ENCODE measurements around the gene CNTN6.

DNA sequence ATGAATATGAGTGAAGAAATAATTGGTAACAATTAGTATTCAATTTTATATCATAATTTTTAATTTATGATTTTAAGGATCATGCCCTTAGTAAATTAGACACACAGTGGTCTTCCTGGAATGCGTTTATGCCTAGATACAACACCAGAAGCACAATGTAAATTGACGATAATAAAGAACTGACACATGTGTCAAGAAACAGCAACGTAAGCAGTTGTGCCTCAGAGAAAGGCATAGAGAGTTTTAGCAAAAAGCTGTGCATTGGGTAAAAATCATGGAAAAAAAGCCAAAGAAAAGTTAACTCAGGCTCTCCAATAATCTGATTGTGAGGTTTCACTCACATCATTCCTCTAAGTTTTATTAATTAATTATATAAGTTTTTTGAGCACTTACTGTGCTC, 37.0 kb upstream of the CNTN6 start:
- TF ChIP-seq, protein P1, sequence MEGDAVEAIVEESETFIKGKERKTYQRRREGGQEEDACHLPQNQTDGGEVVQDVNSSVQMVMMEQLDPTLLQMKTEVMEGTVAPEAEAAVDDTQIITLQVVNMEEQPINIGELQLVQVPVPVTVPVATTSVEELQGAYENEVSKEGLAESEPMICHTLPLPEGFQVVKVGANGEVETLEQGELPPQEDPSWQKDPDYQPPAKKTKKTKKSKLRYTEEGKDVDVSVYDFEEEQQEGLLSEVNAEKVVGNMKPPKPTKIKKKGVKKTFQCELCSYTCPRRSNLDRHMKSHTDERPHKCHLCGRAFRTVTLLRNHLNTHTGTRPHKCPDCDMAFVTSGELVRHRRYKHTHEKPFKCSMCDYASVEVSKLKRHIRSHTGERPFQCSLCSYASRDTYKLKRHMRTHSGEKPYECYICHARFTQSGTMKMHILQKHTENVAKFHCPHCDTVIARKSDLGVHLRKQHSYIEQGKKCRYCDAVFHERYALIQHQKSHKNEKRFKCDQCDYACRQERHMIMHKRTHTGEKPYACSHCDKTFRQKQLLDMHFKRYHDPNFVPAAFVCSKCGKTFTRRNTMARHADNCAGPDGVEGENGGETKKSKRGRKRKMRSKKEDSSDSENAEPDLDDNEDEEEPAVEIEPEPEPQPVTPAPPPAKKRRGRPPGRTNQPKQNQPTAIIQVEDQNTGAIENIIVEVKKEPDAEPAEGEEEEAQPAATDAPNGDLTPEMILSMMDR (conservative IDR thresholded peaks at IDR 0.05 in 1 of 2, IDR thresholded peaks at IDR 0.05 in 1 of 2; ENCODE audit: extremely low read depth in 1 of 2, insufficient read depth in 1 of 2, low read depth in 1 of 2, low read length in 2 of 2) = no peak
- no peak for TF ChIP-seq EZH2 (IDR thresholded peaks at IDR 0.05; ENCODE audit: borderline replicate concordance, low read length)
